Activated naive CD4-positive, alpha-beta T cell treated with anti-CD3 and anti-CD28 coated beads, Interleukin-2, amount 50 U/mL, for 24 hours (primary cell): ENCODE measurements around the gene CDRT15.

Experiments used
- H3K27ac Mint-ChIP-seq: one replicate; pipeline ENCODE4 v1.8.0; 2021; ENCODE audit warnings: mild to moderate bottlenecking, mixed read lengths
- H3K27me3 Mint-ChIP-seq: one replicate; pipeline ENCODE4 v1.8.0; 2021; ENCODE audit warnings: mixed read lengths
- H3K36me3 Mint-ChIP-seq: one replicate; pipeline ENCODE4 v1.8.0; 2021; ENCODE audit warnings: mixed read lengths
- H3K4me1 Mint-ChIP-seq: one replicate; pipeline ENCODE4 v1.8.0; 2021; ENCODE audit warnings: mixed read lengths
- H3K4me3 Mint-ChIP-seq: one replicate; pipeline ENCODE4 v1.8.0; 2021; ENCODE audit warnings: mild to moderate bottlenecking, mixed read lengths
- H3K9me3 Mint-ChIP-seq: one replicate; pipeline ENCODE4 v1.8.0; 2021; ENCODE audit warnings: mixed read lengths

CDRT15 gene

DNA sequence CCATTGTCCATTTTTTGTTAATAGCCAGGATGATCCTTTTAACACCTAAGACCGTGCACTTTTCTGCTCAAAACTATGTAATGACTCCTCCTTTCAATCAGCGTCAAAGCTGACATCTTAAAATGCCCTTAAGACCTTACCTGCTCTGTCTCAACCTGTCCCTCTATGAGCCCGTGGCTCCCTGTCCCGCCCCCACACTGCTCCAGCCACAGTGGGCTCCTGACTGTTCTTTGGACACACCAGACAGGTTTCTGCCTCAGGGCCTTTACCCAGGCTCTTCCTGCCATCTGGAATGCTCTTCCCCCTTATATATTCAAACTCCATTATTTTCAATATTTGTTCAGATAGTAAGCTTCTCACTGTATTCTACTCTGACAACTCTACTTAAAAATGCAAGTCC, 14.1 kb downstream of the CDRT15 start:
- Mint-ChIP-seq H3K4me3 (no peak overlapping the region), H3K36me3 (peaks cover 6% of the 10 kb centered on the region), H3K27me3 (no peaks in the 10 kb centered on the region), H3K27ac (no peak overlapping the region), H3K4me1 (no peaks in the 10 kb centered on the region), H3K9me3 (no peaks in the 10 kb centered on the region)

DNA sequence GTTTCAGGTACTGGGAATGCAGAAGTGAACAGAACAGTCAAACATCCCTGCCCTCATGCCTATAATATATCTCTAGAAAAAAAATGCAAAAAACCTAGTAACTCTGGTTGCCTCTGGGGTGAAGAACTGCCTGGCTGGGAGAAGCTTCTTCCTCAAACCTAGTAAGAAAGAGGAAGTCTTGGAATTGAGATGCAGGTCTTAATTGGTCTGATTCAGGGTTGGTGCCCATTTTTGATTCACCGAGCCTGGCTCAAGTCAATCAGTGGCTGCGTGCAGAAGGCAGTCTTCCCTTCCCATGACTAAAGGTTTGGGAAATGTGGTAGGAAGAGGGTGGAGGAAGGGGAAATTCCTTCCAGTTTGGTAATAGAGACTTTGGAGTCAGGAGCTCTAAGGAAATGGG, 22.4 kb downstream of the CDRT15 start:
- Mint-ChIP-seq H3K9me3 (no peaks in the 10 kb centered on the region), H3K27ac (no peak overlapping the region), H3K4me3 (no peak overlapping the region), H3K4me1 (peaks cover 9% of the 10 kb centered on the region), H3K27me3 (no peaks in the 10 kb centered on the region), H3K36me3 (peaks cover 13% of the 10 kb centered on the region)

DNA sequence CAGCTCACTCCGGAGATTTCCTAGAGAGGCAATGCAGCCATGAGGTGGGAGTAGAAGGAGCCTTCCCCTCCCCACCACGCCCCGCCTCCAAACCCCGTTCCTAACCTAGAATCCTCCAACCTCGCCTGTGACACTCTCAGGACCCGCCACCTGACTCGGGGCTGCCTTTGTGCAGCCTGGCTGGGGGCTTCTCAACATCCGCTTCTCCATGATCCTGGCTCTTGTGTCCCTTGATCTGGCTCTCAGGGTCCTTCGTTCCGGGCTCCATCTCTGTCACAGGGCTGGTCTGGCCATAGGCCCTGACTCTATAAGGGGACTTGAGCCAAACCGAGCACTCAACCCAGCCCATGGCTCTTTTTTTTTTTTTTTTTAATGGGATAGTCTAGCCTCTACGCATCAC, 24.3 kb downstream of the CDRT15 start:
- no peaks in the 10 kb centered on the region for H3K9me3 Mint-ChIP-seq
- no peaks in the 10 kb centered on the region for H3K27me3 Mint-ChIP-seq
- no peak overlapping the region for H3K27ac Mint-ChIP-seq
- peaks cover 14% of the 10 kb centered on the region for H3K36me3 Mint-ChIP-seq
- H3K4me1 Mint-ChIP-seq = peaks cover 12% of the 10 kb centered on the region
- no peak overlapping the region for H3K4me3 Mint-ChIP-seq

DNA sequence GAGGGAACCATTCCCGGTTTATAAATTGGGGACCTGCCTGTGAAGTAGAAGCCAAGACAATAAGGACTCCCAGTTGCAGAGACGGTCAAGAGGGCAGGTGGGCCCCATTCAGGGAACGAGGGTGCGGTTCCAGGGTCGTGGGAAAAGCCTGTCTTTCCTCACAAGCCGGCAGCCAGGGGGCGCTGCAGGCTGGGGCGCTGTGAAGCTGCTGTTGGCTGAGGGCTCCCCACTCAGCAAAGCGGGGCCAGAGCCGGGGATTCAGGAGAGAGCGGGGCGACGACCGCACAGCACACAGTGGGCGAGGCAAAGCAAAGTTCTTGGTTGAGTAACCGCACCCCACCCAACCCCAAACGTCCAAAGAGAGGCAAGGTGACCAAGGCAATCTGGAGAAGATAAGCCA, 24.9 kb downstream of the CDRT15 start:
- Mint-ChIP-seq H3K36me3 (peaks cover 15% of the 10 kb centered on the region), H3K4me3 (no peak overlapping the region), H3K9me3 (no peaks in the 10 kb centered on the region), H3K4me1 (peaks cover 15% of the 10 kb centered on the region), H3K27ac (no peak overlapping the region), H3K27me3 (no peaks in the 10 kb centered on the region)

DNA sequence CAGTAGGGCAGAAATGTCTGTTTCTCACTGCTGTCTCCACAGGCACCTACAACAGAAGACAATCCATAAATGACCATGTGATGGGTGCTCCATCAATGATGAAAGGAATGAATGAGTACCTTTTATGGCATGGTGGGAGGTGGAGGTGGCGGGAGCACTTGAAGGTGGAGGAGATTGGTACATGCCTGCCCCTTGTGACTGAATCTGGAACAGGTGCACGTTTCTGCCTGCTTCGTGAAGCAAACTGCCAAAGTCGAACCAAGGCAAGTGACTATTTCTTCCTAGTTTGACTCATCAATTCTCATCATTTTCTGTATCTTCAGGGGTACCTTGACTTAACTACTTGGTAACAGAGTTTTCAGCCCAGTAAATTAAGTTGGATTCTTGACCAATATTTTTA, 25.4 kb downstream of the CDRT15 start:
- Mint-ChIP-seq H3K27ac (no peak overlapping the region), H3K4me1 (peaks cover 17% of the 10 kb centered on the region), H3K36me3 (peaks cover 14% of the 10 kb centered on the region), H3K9me3 (no peaks in the 10 kb centered on the region), H3K4me3 (no peak overlapping the region), H3K27me3 (no peaks in the 10 kb centered on the region)

DNA sequence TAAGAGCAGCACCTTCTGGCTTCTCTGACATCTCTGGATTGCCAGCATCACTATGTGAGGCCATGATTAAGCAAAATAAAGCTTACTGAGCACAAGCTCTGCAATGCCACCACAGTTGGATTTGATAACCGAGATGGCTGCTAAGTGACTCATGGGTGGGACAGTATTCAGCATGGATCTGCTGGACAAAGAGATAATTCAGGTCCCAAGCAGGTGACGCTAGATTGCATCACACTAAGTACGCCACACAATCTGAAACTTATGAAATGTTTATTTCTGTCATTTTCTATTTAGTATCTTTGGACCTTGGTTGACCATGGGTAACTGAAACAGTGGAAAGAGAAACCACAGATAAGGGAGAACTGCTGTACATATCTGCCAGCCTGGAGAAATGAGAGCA, 27.4 kb downstream of the CDRT15 start:
- Mint-ChIP-seq H3K4me3 (no peak overlapping the region), H3K9me3 (no peaks in the 10 kb centered on the region), H3K27ac (peak overlapping the region; percentile 18), H3K4me1 (peaks cover 38% of the 10 kb centered on the region), H3K27me3 (no peaks in the 10 kb centered on the region), H3K36me3 (peaks cover 17% of the 10 kb centered on the region)

DNA sequence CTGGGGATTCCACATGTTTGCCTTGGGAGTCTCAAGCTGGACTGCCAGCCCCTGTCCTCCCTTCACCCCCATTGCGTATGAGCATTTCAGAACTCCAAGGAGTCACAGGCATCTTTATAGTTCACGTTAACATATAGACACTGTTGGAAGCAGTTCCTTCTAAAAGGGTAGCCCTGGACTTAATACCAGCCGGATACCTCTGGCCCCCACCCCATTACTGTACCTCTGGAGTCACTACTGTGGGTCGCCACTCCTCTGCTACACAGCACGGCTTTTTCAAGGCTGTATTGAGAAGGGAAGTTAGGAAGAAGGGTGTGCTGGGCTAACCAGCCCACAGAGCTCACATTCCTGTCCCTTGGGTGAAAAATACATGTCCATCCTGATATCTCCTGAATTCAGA, 28.9 kb downstream of the CDRT15 start:
- peaks cover 52% of the 10 kb centered on the region for H3K4me1 Mint-ChIP-seq
- no peaks in the 10 kb centered on the region for H3K27me3 Mint-ChIP-seq
- no peak overlapping the region for H3K4me3 Mint-ChIP-seq
- no peak overlapping the region for H3K27ac Mint-ChIP-seq
- H3K36me3 Mint-ChIP-seq = peaks cover 12% of the 10 kb centered on the region
- no peaks in the 10 kb centered on the region for H3K9me3 Mint-ChIP-seq

DNA sequence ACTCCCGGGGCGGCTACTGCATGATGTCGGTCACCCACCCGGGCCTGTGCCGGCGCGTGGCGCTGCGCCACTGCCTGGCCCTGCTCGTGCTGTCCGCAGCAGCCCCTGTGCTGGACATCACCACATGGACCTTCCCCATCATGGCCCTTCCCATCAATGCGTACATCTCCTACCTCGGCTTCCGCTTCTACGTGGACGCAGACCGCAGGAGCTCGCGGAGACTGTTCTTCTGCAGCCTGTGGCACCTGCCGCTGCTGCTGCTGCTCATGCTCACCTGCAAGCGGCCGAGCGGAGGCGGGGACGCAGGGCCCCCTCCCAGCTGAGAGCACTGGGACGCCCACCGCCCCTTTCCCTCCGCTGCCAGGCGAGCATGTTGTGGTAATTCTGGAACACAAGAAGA, 29.8 kb downstream of the CDRT15 start:
- no peaks in the 10 kb centered on the region for H3K27me3 Mint-ChIP-seq
- peaks cover 12% of the 10 kb centered on the region for H3K36me3 Mint-ChIP-seq
- no peaks in the 10 kb centered on the region for H3K9me3 Mint-ChIP-seq
- H3K27ac Mint-ChIP-seq = no peak overlapping the region
- no peak overlapping the region for H3K4me3 Mint-ChIP-seq
- peaks cover 61% of the 10 kb centered on the region for H3K4me1 Mint-ChIP-seq

DNA sequence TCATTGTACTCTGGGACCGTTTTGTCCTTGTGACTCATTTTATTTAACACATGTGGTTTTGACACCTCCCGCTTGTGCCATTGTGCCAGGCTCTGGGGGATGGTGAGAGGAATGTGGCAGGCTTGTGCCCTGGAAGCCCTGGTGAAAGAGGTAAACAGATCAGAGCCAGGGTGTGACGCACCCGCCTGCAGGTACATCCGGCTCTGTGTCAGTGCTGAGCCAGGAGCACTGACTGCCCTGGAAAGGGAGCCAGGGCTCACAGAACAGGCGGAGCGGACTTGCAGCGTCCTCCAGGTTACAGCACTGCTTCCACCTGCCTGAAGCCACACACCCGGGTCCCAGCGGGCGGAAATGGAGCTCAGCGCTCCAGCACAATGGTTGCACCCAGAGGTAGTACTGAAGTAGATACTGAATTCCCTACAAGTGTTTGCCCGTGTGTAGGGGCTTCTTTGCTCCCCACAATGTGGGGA, 30.6 kb downstream of the CDRT15 start:
- peak overlapping the region; percentile 73 for H3K27ac Mint-ChIP-seq

DNA sequence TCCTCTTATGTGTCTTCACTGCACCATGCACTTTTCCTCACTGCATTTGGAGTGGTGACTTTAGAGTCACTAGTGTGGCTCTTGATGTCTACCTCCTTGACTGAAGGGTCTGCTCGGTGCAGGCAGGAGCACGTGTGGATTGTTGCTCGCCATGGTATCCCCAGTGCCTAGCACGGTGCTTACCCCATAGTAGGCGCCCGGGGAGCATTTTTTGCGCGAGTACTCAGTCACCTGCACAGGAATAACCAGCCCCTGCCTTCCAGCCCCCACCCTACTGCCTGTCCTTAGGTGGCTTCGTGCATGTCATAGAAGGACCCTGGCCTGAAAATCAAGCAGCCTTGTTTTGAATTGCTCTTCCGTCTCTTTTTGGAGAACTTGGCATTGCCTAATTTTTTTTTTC, 31.3 kb downstream of the CDRT15 start:
- Mint-ChIP-seq H3K27ac (peak overlapping the region; percentile 90), H3K4me1 (peaks cover 67% of the 10 kb centered on the region), H3K9me3 (no peaks in the 10 kb centered on the region), H3K4me3 (peak overlapping the region; percentile 77), H3K36me3 (peaks cover 5% of the 10 kb centered on the region), H3K27me3 (no peaks in the 10 kb centered on the region)

More for the DNA sequence above, 30.6 kb downstream of the CDRT15 start:
- H3K36me3 Mint-ChIP-seq = peaks cover 10% of the 10 kb centered on the region
- peaks cover 62% of the 10 kb centered on the region for H3K4me1 Mint-ChIP-seq
- no peaks in the 10 kb centered on the region for H3K9me3 Mint-ChIP-seq
- no peaks in the 10 kb centered on the region for H3K27me3 Mint-ChIP-seq
- H3K4me3 Mint-ChIP-seq = peak overlapping the region; percentile 77

DNA sequence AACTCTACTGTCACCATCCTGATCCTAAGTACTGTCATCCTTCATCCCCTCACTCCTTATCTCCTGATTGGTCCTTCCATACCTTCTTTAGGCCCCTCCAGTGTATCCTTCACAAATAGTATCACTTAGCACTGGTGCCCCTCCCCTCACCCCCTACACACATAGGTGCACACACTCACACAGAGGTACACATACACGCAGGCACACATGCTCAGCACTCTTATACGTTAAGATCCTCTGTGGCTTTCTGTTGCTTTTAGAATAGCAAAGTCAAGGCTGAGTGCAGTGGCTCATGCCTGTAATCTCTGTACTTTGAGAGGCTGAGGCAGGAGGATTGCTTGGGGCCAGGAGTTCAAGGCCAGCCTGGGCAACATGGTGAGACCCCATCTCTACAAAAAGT, 32.1 kb downstream of the CDRT15 start:
- Mint-ChIP-seq H3K27me3 (no peaks in the 10 kb centered on the region), H3K9me3 (no peaks in the 10 kb centered on the region), H3K27ac (peak overlapping the region; percentile 63), H3K36me3 (peaks cover 5% of the 10 kb centered on the region), H3K4me1 (peaks cover 75% of the 10 kb centered on the region), H3K4me3 (peak overlapping the region; percentile 16)

DNA sequence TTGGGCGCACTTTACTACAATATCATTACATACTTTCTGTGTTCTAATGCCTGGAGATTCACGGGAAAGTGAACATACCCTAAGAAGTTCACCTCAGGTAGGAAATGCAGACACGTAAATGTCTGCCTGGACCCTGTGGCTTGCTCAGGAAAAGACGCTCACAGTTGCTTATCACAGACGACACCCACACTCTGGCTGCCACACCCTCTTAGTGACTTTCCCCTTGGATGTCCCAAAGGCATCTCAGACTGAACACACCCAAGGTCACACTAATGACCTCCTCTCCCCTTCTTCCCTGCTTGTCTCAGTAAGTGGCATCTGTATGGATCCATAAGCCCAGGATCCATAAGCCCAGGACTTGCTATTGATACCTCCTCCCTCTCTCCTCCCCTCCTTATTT, 32.6 kb downstream of the CDRT15 start:
- Mint-ChIP-seq H3K4me1 (peaks cover 80% of the 10 kb centered on the region), H3K36me3 (peaks cover 5% of the 10 kb centered on the region), H3K27me3 (no peaks in the 10 kb centered on the region), H3K4me3 (peak overlapping the region; percentile 75), H3K9me3 (no peaks in the 10 kb centered on the region), H3K27ac (peak overlapping the region; percentile 63)

DNA sequence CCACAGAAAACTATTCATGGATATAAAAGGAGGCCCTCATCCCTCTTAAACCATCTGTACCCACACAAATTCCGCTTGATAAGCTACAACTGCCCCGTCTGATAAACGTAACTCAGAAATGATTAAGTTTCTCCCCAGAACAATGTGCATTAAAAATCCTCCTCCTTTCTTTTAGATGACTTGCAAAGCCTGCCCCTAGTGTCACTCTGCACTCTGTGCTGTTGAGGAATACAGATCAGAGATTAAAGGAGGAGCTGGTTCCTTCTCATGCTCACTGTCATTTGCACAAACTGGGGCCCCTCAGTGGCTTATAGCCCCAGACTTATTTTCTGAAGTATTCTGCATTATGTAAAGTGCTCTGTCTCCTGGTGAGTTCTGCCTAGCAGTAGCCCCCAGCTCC, 33.3 kb downstream of the CDRT15 start:
- peaks cover 5% of the 10 kb centered on the region for H3K36me3 Mint-ChIP-seq
- peaks cover 87% of the 10 kb centered on the region for H3K4me1 Mint-ChIP-seq
- no peaks in the 10 kb centered on the region for H3K27me3 Mint-ChIP-seq
- peak overlapping the region; percentile 90 for H3K27ac Mint-ChIP-seq
- peak overlapping the region; percentile 75 for H3K4me3 Mint-ChIP-seq
- H3K9me3 Mint-ChIP-seq = no peaks in the 10 kb centered on the region

DNA sequence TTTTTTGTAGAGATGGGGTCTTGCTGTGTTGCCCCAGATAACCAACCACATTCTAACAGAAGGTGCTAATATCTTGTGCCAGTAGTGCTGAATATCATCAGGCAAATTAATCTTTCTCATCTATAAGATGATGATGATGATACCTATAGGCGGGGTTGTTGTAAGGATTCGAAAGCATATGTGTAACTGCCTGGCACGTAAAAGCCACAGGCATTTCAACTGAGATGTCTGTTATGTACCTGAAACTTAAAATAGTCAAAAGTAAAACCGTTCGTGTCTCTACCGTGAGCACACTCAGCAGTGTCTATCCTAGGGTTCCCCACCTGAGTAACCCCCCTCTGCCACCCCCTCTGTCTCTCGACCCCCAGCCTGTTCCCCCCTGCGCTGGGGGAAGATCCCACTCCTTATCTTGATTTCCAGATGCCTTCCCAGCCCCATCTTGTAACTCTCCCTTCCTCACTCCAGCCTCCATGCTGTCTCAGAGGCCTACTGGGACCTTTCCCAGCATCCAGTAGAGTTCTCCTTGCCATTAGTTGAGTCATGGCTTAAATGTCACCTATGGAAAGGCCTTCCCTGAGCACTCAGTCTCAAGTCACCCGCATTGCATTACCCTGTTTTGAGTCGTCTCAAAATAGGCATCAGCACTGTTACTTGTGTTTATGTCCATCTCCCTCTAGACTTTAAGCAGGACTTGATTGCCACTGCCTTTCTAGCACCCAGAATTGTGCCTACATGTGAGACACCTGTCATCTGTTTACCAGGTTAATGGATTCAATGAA, 34.1 kb downstream of the CDRT15 start:
- Mint-ChIP-seq H3K4me1 (peaks cover 93% of the 10 kb centered on the region), H3K9me3 (no peaks in the 10 kb centered on the region), H3K27ac (peak overlapping the region; percentile 94), H3K27me3 (no peaks in the 10 kb centered on the region), H3K4me3 (peak overlapping the region; percentile 79), H3K36me3 (peaks cover 5% of the 10 kb centered on the region)

DNA sequence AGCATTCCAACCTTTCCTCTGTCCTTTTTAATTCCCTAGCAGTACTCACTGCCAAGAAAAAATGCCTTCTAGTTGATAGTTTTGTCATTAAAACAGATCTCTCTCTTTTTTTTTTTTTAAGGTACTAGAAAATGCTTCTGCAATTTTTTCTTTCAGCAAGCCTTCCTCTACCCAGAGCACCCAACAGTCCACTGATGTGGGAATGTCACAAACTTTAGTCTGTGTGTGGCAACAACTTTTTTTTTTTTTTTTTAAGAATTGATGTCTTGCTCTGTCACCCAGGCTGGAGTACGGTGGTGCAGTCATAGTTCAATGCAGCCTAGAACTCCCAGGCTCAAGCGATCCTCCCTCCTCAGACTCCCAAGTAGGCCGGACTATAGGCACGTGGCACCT, 34.7 kb downstream of the CDRT15 start:
- Mint-ChIP-seq H3K36me3 (peaks cover 2% of the 10 kb centered on the region), H3K27ac (peak overlapping the region; percentile 94), H3K27me3 (no peaks in the 10 kb centered on the region), H3K4me1 (peaks cover 95% of the 10 kb centered on the region), H3K4me3 (peak overlapping the region; percentile 79), H3K9me3 (no peaks in the 10 kb centered on the region)

DNA sequence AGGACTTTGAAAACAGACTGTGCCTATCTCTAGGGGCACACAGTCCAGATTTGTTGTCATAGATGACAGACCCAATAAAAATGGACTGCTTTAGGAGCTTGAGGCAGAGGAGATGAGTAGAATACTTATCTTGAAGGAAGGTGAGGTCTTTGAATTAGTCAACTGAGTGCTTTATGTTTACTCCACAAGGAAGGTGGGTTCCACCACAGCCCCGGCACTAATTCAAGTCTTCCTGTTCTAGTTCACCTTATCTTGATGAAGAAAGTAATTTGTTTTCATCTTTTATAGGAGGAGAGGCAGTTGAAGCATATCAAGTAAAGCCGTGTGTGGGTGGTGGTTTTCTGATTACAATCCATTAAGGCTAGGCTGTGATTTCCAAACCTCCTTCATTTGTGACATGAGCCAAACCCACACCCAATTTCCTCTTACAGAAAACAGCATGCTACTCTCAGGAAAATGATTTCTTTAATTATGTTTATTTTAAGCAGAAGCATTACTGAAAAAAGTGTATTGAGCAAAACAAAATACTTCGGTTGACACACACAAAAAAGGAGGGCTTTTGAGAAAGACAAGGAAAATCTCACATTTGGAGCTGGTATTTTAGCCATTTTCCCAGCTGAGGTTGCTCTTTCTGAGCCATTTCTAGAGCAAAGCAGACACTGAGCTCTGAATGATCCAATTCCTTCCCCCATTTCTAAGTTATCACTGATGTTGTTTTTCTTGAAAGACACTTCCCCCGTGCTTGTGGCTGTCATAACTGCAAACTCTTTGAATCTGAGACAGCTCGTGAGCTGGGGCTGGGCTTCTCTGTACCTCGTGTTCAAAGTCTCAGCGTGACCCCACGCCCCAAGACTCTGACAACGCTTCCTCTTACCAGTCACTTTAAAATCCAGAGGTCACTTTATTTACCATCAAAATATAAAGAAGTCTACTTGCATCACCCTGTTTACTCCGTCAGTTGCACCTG, 35.4 kb downstream of the CDRT15 start:
- Mint-ChIP-seq H3K4me1 (peaks cover 100% of the 10 kb centered on the region), H3K27me3 (no peaks in the 10 kb centered on the region), H3K27ac (peak overlapping the region; percentile 94), H3K4me3 (peak overlapping the region; percentile 79), H3K9me3 (no peaks in the 10 kb centered on the region), H3K36me3 (peaks cover 6% of the 10 kb centered on the region)
